ENCODE results near the gene LARGE1. TPM values are rescaled to one million over a fixed set of nuclear protein-coding genes. Genes with fewer than 3 reads are reported as not detected.

Gene LARGE1
- total RNA-seq, 1 donor from 2014 or later, result 29.5 TPM

DNA sequence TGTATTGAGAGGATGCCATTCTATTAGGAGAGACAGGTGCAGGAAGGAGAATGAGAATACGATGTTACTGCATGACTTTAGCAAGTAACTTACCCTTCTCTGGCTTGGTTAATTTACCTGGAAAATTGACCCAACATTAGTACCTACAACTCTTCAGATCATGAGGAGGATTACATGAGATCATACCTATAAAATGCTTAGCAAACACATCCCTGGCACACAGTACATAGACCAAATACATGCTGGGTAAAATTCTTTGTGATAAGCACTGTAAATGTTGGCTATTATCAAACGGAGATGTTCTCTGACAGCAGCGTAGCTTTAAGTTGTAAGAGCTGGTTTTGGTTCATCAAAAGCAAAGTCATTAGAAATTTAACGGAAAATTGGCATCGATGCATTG lies 28.8 kb downstream of the LARGE1 start:
- DNase-seq (ENCODE audit: extremely low spot score in 2 of 2), result no peak
- intact Hi-C loops (cut with DNase I), result no loop called here
- Histone ChIP-seq H3K9me3 (no peaks in the 10 kb centered on the region), H3K27me3 (no peaks in the 10 kb centered on the region), H3K4me1 (peaks cover 29% of the 10 kb centered on the region), H3K4me3 (no peak overlapping the region), H3K36me3 (no peaks in the 10 kb centered on the region), H3K27ac (no peak overlapping the region)
- TF ChIP-seq, protein P1, sequence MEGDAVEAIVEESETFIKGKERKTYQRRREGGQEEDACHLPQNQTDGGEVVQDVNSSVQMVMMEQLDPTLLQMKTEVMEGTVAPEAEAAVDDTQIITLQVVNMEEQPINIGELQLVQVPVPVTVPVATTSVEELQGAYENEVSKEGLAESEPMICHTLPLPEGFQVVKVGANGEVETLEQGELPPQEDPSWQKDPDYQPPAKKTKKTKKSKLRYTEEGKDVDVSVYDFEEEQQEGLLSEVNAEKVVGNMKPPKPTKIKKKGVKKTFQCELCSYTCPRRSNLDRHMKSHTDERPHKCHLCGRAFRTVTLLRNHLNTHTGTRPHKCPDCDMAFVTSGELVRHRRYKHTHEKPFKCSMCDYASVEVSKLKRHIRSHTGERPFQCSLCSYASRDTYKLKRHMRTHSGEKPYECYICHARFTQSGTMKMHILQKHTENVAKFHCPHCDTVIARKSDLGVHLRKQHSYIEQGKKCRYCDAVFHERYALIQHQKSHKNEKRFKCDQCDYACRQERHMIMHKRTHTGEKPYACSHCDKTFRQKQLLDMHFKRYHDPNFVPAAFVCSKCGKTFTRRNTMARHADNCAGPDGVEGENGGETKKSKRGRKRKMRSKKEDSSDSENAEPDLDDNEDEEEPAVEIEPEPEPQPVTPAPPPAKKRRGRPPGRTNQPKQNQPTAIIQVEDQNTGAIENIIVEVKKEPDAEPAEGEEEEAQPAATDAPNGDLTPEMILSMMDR (IDR thresholded peaks at IDR 0.05), result no peak
- TF ChIP-seq POLR2A (IDR thresholded peaks at IDR 0.05), result no peak
- no peak for TF ChIP-seq POLR2AphosphoS5 (IDR thresholded peaks at IDR 0.05; ENCODE audit: insufficient read depth in 1 of 2, low read depth in 1 of 2)

DNA sequence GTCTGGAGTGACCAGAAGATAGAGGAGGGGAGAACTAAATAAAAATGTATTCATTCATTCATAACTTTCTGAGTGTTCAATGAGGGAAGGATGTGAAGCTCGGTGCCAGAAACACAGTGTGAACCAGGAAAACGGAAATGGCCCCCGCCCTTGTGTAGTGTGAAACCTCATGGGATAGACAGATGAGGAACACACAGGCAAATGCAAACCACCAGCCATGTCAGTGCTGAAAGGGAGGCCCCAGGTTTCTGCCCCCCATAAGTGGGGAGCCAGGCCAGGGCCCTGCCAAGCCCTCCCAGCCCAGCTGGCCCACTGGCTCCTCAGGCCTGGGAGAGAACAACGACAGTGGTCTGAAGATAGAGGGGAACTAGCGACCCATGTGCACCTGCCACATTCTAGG lies 30.5 kb downstream of the LARGE1 start:
- Histone ChIP-seq H3K4me3 (no peak overlapping the region), H3K4me1 (peaks cover 28% of the 10 kb centered on the region), H3K36me3 (no peaks in the 10 kb centered on the region), H3K27ac (no peak overlapping the region), H3K27me3 (no peaks in the 10 kb centered on the region), H3K9me3 (no peaks in the 10 kb centered on the region)
- no peak for DNase-seq (ENCODE audit: extremely low spot score in 2 of 2)
- intact Hi-C loops (cut with DNase I), result no loop called here
- no peak for TF ChIP-seq POLR2AphosphoS5 (IDR thresholded peaks at IDR 0.05; ENCODE audit: insufficient read depth in 1 of 2, low read depth in 1 of 2)

DNA sequence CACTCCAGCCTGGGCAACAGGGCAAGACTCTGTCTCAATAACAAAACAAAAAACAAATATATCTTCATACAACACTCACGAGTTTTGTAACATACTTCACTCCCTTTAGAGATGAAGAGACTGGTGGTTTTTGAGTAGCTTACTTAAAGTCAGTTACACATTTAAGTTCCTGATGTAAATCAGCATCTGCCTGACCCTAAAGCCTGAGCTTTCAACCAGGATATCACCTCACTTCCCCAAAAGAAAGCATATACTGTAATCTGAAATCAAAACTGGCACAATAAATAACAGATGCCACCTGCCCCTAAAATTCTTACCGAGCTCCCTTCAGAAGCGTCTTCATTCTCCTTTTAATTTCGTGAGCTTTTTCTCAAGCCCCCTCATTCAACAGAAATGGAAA lies 31.5 kb downstream of the LARGE1 start:
- no peak overlapping the region for H3K27ac ChIP-seq
- peaks cover 23% of the 10 kb centered on the region for H3K4me1 ChIP-seq
- no peak for DNase-seq (ENCODE audit: extremely low spot score in 2 of 2)
- TF ChIP-seq, protein P1 (IDR thresholded peaks at IDR 0.05), result no peak
- TF ChIP-seq POLR2A (IDR thresholded peaks at IDR 0.05), result no peak
- TF ChIP-seq POLR2AphosphoS5 (IDR thresholded peaks at IDR 0.05; ENCODE audit: insufficient read depth in 1 of 2, low read depth in 1 of 2), result no peak
- no peaks in the 10 kb centered on the region for H3K27me3 ChIP-seq
- no peaks in the 10 kb centered on the region for H3K36me3 ChIP-seq
- no peak overlapping the region for H3K4me3 ChIP-seq
- intact Hi-C loops (cut with DNase I), result no loop called here
- H3K9me3 ChIP-seq, result no peaks in the 10 kb centered on the region

DNA sequence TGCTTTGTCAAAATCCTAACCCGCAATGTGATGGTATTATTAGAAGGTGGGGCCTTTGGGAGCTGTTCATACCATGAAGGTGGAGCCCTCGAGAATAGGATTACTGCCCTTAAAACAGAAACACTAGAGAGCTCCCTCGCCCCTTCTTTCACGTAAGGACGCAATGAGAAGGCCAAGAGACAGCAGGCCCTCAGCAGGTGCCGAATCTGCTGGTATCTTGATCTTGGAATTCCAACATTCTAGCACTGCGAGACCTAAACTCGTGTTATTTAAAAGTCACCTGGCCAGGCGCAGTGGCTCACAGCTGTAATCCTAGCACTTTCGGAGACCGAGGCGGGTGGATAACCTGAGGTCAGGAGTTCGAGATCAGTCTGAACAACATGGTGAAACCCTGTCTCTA lies 33.1 kb downstream of the LARGE1 start:
- TF ChIP-seq POLR2AphosphoS5 (IDR thresholded peaks at IDR 0.05; ENCODE audit: insufficient read depth in 1 of 2, low read depth in 1 of 2) (no peak), POLR2A (IDR thresholded peaks at IDR 0.05) (no peak)
- no peaks in the 10 kb centered on the region for H3K36me3 ChIP-seq
- no peaks in the 10 kb centered on the region for H3K27me3 ChIP-seq
- H3K27ac ChIP-seq, result no peak overlapping the region
- peaks cover 30% of the 10 kb centered on the region for H3K4me1 ChIP-seq
- no peak overlapping the region for H3K4me3 ChIP-seq
- no peak for DNase-seq (ENCODE audit: extremely low spot score in 2 of 2)
- H3K9me3 ChIP-seq, result no peaks in the 10 kb centered on the region
- intact Hi-C loops (cut with DNase I), result no loop called here

DNA sequence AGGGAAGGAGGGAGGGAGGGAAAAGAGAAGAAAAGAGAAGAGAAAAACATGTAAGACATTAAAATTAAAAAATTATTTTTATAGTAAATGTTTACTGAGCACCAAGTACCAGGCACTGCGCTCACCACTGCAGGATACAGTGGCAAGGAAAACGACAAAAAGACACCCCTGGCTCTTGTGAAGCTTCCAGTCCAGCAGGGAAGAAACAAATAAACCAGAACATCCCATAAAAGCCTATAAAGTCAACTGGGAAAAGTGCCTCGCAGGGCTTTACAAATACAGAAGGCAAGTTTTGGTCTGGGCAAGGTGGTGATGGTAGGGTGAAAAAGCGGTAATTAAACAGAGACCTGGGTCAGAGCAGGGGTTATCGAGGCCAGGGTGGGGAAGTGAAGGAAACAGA lies 33.6 kb downstream of the LARGE1 start:
- intact Hi-C loops (cut with DNase I), result no loop called here
- TF ChIP-seq, protein P1 (IDR thresholded peaks at IDR 0.05), result no peak
- TF ChIP-seq POLR2AphosphoS5 (IDR thresholded peaks at IDR 0.05; ENCODE audit: insufficient read depth in 1 of 2, low read depth in 1 of 2) (no peak), POLR2A (IDR thresholded peaks at IDR 0.05) (no peak)

DNA sequence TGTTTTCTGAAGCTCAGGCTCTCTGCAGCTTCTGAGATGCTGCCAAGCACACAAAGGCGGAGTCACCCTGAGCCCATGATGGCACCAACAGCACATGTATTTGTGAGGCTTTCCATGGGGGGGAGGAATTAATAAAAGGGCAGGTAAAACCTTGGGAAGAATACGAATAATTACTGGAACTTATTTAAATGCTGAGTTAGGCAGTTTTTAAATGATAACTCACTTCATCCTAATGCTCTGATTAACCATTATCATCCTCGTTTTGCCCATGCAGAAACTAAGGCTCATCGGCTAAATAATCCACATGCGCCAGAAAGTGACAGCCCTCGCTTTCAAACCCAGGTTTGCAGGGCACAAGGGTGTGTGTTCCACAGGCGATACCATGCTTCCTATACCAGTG lies 35.4 kb downstream of the LARGE1 start:
- TF ChIP-seq POLR2AphosphoS5 (IDR thresholded peaks at IDR 0.05; ENCODE audit: insufficient read depth in 1 of 2, low read depth in 1 of 2) (no peak), POLR2A (IDR thresholded peaks at IDR 0.05) (no peak)
- TF ChIP-seq, protein P1 (IDR thresholded peaks at IDR 0.05), result no peak
- H3K27ac ChIP-seq, result no peak overlapping the region
- H3K9me3 ChIP-seq, result no peaks in the 10 kb centered on the region
- DNase-seq (ENCODE audit: extremely low spot score in 2 of 2), result no peak
- intact Hi-C loops (cut with DNase I), result no loop called here
- H3K36me3 ChIP-seq, result no peaks in the 10 kb centered on the region
- H3K4me1 ChIP-seq, result peaks cover 19% of the 10 kb centered on the region
- no peak overlapping the region for H3K4me3 ChIP-seq
- no peaks in the 10 kb centered on the region for H3K27me3 ChIP-seq

More for the DNA sequence above, 33.6 kb downstream of the LARGE1 start:
- Histone ChIP-seq H3K9me3 (no peaks in the 10 kb centered on the region), H3K27me3 (no peaks in the 10 kb centered on the region), H3K4me3 (no peak overlapping the region), H3K27ac (no peak overlapping the region), H3K4me1 (peaks cover 30% of the 10 kb centered on the region), H3K36me3 (no peaks in the 10 kb centered on the region)
- no peak for DNase-seq (ENCODE audit: extremely low spot score in 2 of 2)
